SK-N-SH (cell line): ENCODE results near the gene AIP. TPM values are rescaled to one million over a fixed set of nuclear protein-coding genes. Genes with fewer than 3 reads are reported as not detected.
"Not testable (repeated sequence)": the region's sequence is repeated elsewhere in the genome, so short reads cannot be mapped to it uniquely, and the experiment has no call there.

ENCODE experiments used
- CTCF ChIA-PET: fragments of 300-600, 350-600 bp; formaldehyde crosslinking; extraction: SDS; loops from one replicate; lab custom pipeline; 2021; lab: Yijun Ruan, JAX
- POLR2A ChIA-PET: fragments of 350-600 bp; sonication (Branson Sonifier 250); formaldehyde crosslinking; extraction: SDS; loops from one replicate; lab custom pipeline; 2020; ENCODE audit warnings: antibody characterized with exemption, inconsistent platforms; lab: Yijun Ruan, JAX
- DNase-seq: peaks from one replicate; pipeline ENCODE4 v3.0.0; 2012
- H2AFZ ChIP-seq: fragments of 200-600 bp; sonication (generic); 2 replicates; pipeline ENCODE4 v1.8.1; 2016; ENCODE audit warnings: antibody characterized with exemption, mild to moderate bottlenecking, low read depth
- H3F3A ChIP-seq: fragments of 200-600 bp; sonication (generic); replicated peaks from 2 replicates; pipeline ENCODE3; 2016; ENCODE audit warnings: antibody characterized with exemption, mild to moderate bottlenecking; ENCODE audit not compliant: insufficient read depth
- H3K27ac ChIP-seq, 2 experiments: fragments of 200-500 bp in 1 of 2; fragments of 200-600 bp in 1 of 2; sonication (Bioruptor generic) in 1 of 2; sonication (generic), shearing (Covaris generic) in 1 of 2; 2 replicates each; pipeline versions ENCODE4 v1.5.1 to v1.6.1; 2014 to 2016; ENCODE audit warnings: low read depth in 2 of 2, inconsistent platforms in 1 of 2, low read length in 1 of 2, mild to moderate bottlenecking in 1 of 2, mixed read lengths in 1 of 2
- H3K27me3 ChIP-seq: fragments of 200-600 bp; sonication (generic), shearing (Covaris generic); 2 replicates; pipeline ENCODE4 v1.6.1; 2016; ENCODE audit warnings: mixed run types; ENCODE audit not compliant: insufficient read depth
- H3K36me3 ChIP-seq, 2 experiments: fragments of 200-500 bp in 1 of 2; fragments of 200-600 bp in 1 of 2; sonication (Bioruptor generic) in 1 of 2; sonication (generic) in 1 of 2; replicated peaks in 1 of 2; 2 replicates each; pipeline versions ENCODE3 to v1.5.1; 2014 to 2016; ENCODE audit warnings: low read length in 1 of 2, mild to moderate bottlenecking in 1 of 2; ENCODE audit not compliant: insufficient read depth in 2 of 2, control insufficient read depth in 1 of 2
- H3K4me1 ChIP-seq, 2 experiments: fragments of 200-500 bp in 1 of 2; fragments of 200-600 bp in 1 of 2; sonication (Bioruptor generic) in 1 of 2; sonication (generic), shearing (Covaris generic) in 1 of 2; 2 replicates each; pipeline versions ENCODE4 v1.5.1 to v1.6.1; 2014 to 2016; ENCODE audit warnings: low read depth in 1 of 2, low read length in 1 of 2, mixed run types in 1 of 2; ENCODE audit not compliant: insufficient read depth in 2 of 2, control insufficient read depth in 1 of 2
- H3K4me2 ChIP-seq: fragments of 200-600 bp; sonication (generic), shearing (Covaris generic); 2 replicates; pipeline ENCODE4 v1.6.1; 2017; ENCODE audit warnings: mixed run types
- H3K4me3 ChIP-seq, 2 experiments: fragments of 200-500 bp in 1 of 2; fragments of 200-600 bp in 1 of 2; sonication (Bioruptor generic) in 1 of 2; sonication (generic), shearing (Covaris generic) in 1 of 2; 2 replicates each; pipeline versions ENCODE4 v1.5.1 to v1.8.1; 2014 to 2016; ENCODE audit warnings: low read depth in 2 of 2, inconsistent platforms in 1 of 2, low read length in 1 of 2, mild to moderate bottlenecking in 1 of 2, mixed read lengths in 1 of 2, moderate library complexity in 1 of 2
- H3K79me2 ChIP-seq: fragments of 200-600 bp; sonication (generic); 2 replicates; pipeline ENCODE4 v1.8.1; 2017; ENCODE audit warnings: mild to moderate bottlenecking; ENCODE audit not compliant: insufficient read depth
- H3K9ac ChIP-seq: fragments of 200-600 bp; sonication (generic); 2 replicates; pipeline ENCODE4 v1.6.1; 2017; ENCODE audit warnings: mixed run types
- H3K9me2 ChIP-seq: fragments of 200-600 bp; sonication (generic); 2 replicates; pipeline ENCODE4 v1.6.1; 2017; ENCODE audit warnings: mixed run types
- H3K9me3 ChIP-seq: fragments of 200-600 bp; sonication (generic); 2 replicates; pipeline ENCODE4 v1.6.1; 2017; ENCODE audit warnings: mixed run types, mild to moderate bottlenecking, moderate library complexity
- H4K20me1 ChIP-seq: fragments of 200-600 bp; sonication (generic); 2 replicates; pipeline ENCODE4 v1.6.1; 2017; ENCODE audit warnings: mild to moderate bottlenecking, mixed run types; ENCODE audit not compliant: insufficient read depth
- GABPA ChIP-seq: IDR thresholded peaks from 2 replicates; pipeline ENCODE4 v1.4.0; 2012; ENCODE audit warnings: low read depth, mild to moderate bottlenecking
- GATA2 ChIP-seq: sonication (generic); formaldehyde crosslinking; IDR thresholded peaks from 2 replicates; pipeline ENCODE4 v1.5.0; 2020; ENCODE audit warnings: mild to moderate bottlenecking, missing genetic modification reagents
- POLR2AphosphoS5 ChIP-seq: IDR thresholded peaks from 2 replicates; pipeline ENCODE4 v1.6.1; 2012; ENCODE audit warnings: low read depth, low read length
- RAD21 ChIP-seq: IDR thresholded peaks from 2 replicates; pipeline ENCODE4 v1.6.1; 2012; ENCODE audit warnings: mild to moderate bottlenecking, low read length
- SIN3A ChIP-seq: IDR thresholded peaks from 2 replicates; pipeline ENCODE4 v1.6.1; 2012; ENCODE audit warnings: low read depth, mild to moderate bottlenecking, low read length, moderate library complexity, borderline replicate concordance
- ZBTB33 ChIP-seq: IDR thresholded peaks from 2 replicates; pipeline ENCODE4 v1.4.0; 2012; ENCODE audit warnings: low read depth, borderline replicate concordance
- WGBS: methylation state at CpG from one replicate; pipeline ENCODE4 v1.1.6; 2017; ENCODE audit warnings: low lambda C conversion rate; 5-methylcytosine and 5-hydroxymethylcytosine counted together
- polyA plus RNA-seq, 3 experiments: library from polyadenylated mRNA; depleted of rRNA; stranded (reverse); fragments of >200 nt; gene quantifications; 2 replicates each; pipeline ENCODE4 v1.2.3, GENCODE V29; 2012
- TF ChIP-seq, protein P1 (sequence below): IDR thresholded peaks from 2 replicates; pipeline ENCODE4 v1.6.1; 2012; ENCODE audit warnings: mild to moderate bottlenecking, low read depth, low read length, moderate library complexity

The AIP gene
- polyA plus RNA-seq, 1 of the 3 experiments (the other 2 are of a cell fraction) = 207 TPM

DNA sequence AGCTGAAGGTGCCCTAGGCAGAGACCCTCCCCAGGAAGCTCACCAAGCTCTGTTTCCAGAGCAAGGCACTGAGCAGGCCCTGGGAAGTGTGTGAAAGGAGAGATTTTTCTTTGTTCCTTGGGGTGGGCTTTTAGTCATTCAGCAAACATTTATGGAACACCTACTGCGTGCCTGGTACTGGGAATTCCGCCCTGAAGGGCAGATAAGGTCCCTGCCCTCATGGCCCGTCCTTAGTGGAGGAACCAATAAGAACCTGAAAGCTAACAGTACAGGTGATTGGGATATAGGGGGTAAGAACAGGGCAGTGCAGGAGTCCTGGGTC, 17.7 kb upstream of the AIP start:
- WGBS = 67% methylated on average over 3 of the region's 3 CpGs
- peak overlapping the region; percentile 63 to 68 for H3K4me3 ChIP-seq
- H3K27ac ChIP-seq = peak overlapping the region; percentile 61 to 89

DNA sequence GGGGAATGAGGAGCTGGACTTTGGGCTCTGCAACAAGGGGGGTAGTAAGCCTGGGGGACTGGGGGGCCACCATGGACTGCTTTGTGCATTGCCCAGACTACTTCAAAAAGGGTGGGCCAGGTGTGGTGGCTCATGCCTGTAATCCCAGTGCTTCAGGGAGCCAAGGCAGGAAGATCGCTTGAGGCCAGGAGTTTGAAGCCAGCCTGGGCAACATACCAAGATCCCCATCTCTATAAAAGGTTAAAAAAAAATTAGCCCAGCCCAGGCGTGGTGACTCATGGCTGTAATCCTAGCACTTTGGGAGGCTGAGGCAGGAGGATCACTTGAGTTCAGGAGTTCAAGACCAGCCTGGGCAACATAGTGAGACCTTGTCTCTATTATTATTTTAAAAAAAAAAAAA, 17.3 kb upstream of the AIP start:
- H3K4me3 ChIP-seq = peak overlapping the region; percentile 63 to 68; a peak in 3 of 4 replicates
- H3K36me3 ChIP-seq, H3K9ac ChIP-seq, POLR2A ChIA-PET, H2AFZ ChIP-seq, DNase-seq, H4K20me1 ChIP-seq, H3K9me3 ChIP-seq, H3K27me3 ChIP-seq, H3K9me2 ChIP-seq, H3K79me2 ChIP-seq: not testable (repeated sequence)
- WGBS = 95% methylated on average over 2 of the region's 2 CpGs
- peak overlapping the region; percentile 61 to 89 for H3K27ac ChIP-seq
- CTCF ChIA-PET = interaction anchor here (1.0 to 1.2 kb wide), 2 partner anchors 64 to 118 kb away, joined by 3 read pairs; partner anchors contain the start of genes GSTP1 and PPP1CA
- H3K4me2 ChIP-seq = peak overlapping the region; percentile 87
- H3K4me1 ChIP-seq = peaks cover 9 to 35% of the 10 kb centered on the region in 2 experiments; a peak in 2 of 4 replicates
- H3F3A ChIP-seq = peaks cover 18% of the 10 kb centered on the region

More for the DNA sequence above, 17.7 kb upstream of the AIP start:
- POLR2A ChIA-PET = interaction anchor here (1.0 kb wide), 1 partner anchor 73 kb away, joined by 3 read pairs; the partner anchor contains the start of gene RAD9A
- Histone ChIP-seq H4K20me1 (no peaks in the 10 kb centered on the region), H3K27me3 (no peaks in the 10 kb centered on the region), H3F3A (peaks cover 18% of the 10 kb centered on the region), H3K36me3 (no peaks in the 10 kb centered on the region), H3K9me2 (no peaks in the 10 kb centered on the region), H3K79me2 (peaks cover 7% of the 10 kb centered on the region; the same call in 1 of the 2 replicates), H3K4me2 (peak overlapping the region; percentile 87), H2AFZ (peak overlapping the region; percentile 70), H3K4me1 (peaks cover 9 to 35% of the 10 kb centered on the region in 2 experiments; a peak in 2 of 4 replicates), H3K9ac (peak overlapping the region; percentile 66), H3K9me3 (no peaks in the 10 kb centered on the region)
- TF ChIP-seq SIN3A (no peak), ZBTB33 (no peak), GATA2 (CRISPR knock-in tag) (no peak), GABPA (no peak), POLR2AphosphoS5 (no peak), RAD21 (no peak)
- TF ChIP-seq, protein P1, sequence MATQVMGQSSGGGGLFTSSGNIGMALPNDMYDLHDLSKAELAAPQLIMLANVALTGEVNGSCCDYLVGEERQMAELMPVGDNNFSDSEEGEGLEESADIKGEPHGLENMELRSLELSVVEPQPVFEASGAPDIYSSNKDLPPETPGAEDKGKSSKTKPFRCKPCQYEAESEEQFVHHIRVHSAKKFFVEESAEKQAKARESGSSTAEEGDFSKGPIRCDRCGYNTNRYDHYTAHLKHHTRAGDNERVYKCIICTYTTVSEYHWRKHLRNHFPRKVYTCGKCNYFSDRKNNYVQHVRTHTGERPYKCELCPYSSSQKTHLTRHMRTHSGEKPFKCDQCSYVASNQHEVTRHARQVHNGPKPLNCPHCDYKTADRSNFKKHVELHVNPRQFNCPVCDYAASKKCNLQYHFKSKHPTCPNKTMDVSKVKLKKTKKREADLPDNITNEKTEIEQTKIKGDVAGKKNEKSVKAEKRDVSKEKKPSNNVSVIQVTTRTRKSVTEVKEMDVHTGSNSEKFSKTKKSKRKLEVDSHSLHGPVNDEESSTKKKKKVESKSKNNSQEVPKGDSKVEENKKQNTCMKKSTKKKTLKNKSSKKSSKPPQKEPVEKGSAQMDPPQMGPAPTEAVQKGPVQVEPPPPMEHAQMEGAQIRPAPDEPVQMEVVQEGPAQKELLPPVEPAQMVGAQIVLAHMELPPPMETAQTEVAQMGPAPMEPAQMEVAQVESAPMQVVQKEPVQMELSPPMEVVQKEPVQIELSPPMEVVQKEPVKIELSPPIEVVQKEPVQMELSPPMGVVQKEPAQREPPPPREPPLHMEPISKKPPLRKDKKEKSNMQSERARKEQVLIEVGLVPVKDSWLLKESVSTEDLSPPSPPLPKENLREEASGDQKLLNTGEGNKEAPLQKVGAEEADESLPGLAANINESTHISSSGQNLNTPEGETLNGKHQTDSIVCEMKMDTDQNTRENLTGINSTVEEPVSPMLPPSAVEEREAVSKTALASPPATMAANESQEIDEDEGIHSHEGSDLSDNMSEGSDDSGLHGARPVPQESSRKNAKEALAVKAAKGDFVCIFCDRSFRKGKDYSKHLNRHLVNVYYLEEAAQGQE = no peak
- DNase-seq = no peak
- CTCF ChIA-PET = interaction anchor here (1.0 to 1.2 kb wide), 3 partner anchors 64 to 119 kb away, joined by 3 read pairs; partner anchors contain the start of genes GSTP1 and PPP1CA
